GM12873 (cell line): Measurements from ENCODE around the gene EN1.

Experiments used
- CTCF ChIP-seq: IDR thresholded peaks from 2 replicates; pipeline ENCODE4 v1.5.1; 2012; ENCODE audit warnings: low read depth, mild to moderate bottlenecking, moderate library complexity, low read length, control low read depth; ENCODE audit not compliant: insufficient read depth; ENCODE audit errors: missing control alignments

EN1 gene

DNA sequence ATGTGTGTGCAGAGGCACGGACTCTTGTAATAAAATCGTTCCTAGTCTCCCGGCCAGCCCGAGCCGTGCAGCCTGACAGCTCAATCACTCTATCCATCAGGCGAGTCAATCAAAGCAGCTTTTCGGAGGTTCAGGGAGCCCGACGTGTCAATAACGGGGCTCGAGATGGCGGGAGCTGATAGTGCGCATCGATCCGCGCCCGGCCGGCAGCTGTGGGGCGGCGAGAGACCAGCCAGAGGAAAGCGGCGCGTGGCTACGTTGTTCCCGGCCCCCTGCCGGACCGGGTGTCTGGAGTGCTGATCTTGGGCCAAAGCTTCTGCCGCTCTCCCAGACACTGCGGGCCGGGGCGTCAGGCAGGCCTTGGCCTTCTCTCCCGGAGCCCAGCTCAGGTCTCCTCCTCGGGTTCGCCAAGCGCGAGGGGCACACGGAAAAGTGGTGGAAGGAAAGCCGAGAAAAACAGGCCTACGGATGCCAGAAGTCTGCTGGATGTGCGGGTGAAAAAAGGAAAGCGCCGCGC is 2.4 kb downstream of the EN1 start:
- no peak for TF ChIP-seq CTCF

GRCh38 chr2:118844261-118845004 is 3.0 kb downstream of the EN1 start:
- TF ChIP-seq CTCF, result no peak

GRCh38 chr2:118843483-118844132 is 3.8 kb downstream of the EN1 start:
- no peak for TF ChIP-seq CTCF

- no peak for TF ChIP-seq CTCF
These were observed 4.6 kb downstream of the EN1 start for GRCh38 chr2:118842661-118843482.

GRCh38 chr2:118841828-118842461 is 5.5 kb downstream of the EN1 start:
- TF ChIP-seq CTCF, result no peak

DNA sequence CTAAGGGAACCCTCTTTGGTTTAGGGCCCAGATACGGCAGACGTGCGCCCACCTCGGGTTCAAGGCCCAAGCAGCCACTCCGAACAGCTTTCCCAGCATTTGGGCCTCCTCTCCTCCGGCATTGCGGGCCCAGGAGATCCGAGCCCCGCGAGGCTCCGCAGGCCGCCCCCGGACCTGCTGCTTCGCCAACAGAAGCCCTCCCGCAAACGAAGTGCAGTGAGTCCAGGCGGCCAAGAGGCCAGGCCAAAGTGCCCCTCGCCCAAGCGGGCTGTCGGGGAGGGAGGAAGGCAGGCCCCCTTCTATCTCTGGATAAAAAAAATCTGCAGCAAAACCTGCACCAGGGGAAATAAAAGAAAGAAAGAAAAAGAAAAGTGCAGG is 6.0 kb downstream of the EN1 start:
- no peak for TF ChIP-seq CTCF
